Stromal cell of bone marrow (primary cell): ENCODE results near the gene MIF4GD.
"Not testable (repeated sequence)": the region's sequence is repeated elsewhere in the genome, so short reads cannot be mapped to it uniquely, and the experiment has no call there.

Experiments
- DNase-seq: peaks from one replicate; pipeline ENCODE4 v3.0.0-alpha.2; 2012; ENCODE audit warnings: low read depth

The MIF4GD gene

GRCh38 chr17:75270966-75271232 is at the start of gene MIF4GD:
MIF4GD (minus strand) TSS chr17:75271231; CDS start chr17:75270195, 1,036 bp downstream.
- no peak for DNase-seq

DNA sequence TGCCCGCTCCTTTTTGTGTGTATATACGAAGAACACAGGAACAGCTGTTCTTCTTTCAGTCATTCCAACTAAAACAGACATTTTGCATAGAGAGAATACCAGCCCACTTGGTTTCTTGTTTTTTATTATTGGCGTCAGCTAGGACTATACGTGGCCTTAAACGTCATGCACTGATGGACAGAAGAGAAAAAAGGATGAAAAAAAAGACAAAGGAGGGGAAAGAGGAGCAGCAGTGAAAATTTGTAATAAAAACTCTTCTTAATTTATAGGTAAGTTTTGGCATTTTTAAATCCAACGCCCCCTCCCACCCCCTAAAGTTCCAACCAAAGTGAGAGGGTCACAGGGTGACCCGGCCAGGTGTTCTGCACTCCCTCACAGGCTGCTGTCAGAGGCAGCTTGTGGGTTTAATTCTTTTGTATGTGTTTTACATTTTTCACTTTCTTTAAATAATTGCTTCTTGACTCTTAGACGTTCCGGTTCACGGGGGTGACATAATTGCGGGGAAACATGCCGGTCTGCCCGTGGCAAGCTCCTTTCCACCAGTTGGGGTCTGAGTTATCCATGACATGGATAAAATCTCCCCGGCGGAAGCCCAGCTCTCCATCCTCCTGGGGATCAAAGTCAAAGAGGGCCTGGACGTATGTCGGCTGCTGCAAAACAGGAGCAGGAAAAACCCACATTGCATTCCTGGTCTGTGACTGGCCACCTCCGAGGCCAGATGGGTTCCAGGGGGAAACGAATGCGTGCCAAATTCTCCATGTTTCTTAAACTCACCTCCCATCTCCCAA is 49.1 kb upstream of the MIF4GD start:
- DNase-seq, result no peak

DNA sequence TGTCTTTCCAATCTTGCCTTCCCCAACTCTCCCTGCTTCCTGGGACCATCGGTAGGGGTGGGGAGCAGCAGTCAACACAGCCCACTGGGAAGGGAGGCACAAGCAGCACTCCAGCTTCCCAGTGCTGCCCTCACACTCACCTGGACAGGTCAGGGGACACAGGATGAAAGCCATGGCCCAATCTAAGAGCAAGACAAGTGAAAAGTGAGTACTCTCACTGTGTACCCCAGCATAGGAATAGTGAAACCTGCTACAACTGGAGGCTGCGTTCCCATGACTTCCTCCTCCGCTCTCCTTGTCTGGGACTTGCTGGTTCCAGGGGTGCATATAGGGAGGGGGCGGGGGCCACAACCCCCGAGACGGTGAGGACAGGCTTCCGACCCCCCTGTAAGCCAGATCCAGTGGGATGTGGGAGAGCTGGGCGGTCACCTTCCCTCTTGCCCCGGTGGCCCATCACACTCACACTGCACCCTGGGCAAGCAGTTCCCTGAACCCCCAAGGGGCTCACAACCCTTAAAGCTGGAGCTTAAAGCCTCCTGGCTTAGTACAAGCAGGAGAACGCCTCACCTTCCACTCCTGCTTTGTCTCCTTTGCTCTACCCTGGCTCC is 47.7 kb upstream of the MIF4GD start:
- no peak for DNase-seq

DNA sequence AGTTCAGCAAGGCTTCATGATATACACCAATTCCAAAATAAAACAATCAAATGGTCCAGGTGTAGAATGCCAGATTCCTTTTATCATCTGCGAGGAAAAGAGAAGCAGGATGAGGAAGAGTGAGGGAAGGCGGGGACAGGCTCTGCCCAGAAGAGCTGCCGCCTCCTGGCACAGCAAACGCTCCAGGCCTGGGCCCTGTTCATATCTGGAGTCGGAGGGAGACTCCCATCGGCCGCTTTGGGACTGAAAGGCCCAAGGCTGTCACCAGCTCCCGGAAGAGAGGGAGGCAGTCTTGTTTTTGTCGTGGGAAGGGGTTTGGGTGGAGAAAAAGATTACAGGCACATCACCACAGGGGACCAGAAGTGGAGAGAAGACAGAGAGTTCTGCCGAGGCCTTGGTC is 47.2 kb upstream of the MIF4GD start:
- no peak for DNase-seq

GRCh38 chr17:75317671-75318070 is 46.6 kb upstream of the MIF4GD start:
- no peak for DNase-seq

DNA sequence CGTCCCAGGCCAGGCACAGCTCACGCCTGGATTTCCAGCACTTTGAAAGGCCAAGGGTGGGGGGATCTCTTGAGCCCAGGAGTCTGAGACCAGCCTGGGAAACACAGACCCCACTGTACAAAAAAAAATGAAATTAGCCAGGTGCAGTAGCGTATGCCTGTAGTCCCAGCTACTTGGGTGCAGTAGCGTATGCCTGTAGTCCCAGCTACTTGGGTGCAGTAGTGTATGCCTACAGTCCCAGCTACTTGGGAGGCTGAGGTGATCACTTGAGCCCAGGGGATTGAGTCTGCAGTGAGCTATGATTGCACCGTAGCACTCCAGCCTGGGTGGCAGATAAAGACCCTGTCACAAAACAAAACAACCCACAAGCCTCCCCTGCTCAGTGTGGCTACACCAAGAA is 45.2 kb upstream of the MIF4GD start:
- DNase-seq, result no peak

DNA sequence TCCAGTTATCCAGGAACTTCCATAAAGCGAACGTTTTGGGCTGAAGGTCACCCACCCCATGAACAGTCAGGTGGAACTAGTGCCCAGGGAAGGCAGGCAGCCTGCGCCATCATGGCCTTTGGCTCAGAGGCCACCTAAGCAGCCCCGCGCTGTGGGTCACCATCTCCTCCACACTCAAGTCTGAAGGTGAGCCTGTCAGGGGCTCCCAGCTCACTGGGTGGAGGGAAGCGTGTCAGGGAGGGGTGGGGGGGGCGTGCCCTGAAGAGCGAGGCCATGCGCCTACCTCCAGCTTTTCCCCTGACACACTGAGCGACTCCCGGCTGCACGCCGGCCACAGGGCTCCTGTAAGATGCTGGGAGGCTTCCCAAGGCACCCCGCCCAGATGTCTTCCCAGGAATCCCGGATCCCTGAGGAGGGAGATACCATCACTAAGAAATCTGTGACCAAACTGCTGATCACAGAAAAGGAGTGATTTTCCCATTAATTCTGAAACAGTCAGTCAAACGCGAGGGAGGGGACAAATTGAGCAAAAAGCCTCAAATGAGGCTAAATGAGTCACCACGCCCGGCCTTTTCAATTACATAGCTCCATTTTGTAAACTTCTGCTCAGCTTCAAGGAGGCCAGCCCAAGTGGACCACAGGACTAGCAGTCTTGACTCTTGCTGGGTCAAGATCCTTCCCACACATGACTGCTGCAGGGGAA is 44.7 kb upstream of the MIF4GD start:
- DNase-seq, result peak; percentile 36

DNA sequence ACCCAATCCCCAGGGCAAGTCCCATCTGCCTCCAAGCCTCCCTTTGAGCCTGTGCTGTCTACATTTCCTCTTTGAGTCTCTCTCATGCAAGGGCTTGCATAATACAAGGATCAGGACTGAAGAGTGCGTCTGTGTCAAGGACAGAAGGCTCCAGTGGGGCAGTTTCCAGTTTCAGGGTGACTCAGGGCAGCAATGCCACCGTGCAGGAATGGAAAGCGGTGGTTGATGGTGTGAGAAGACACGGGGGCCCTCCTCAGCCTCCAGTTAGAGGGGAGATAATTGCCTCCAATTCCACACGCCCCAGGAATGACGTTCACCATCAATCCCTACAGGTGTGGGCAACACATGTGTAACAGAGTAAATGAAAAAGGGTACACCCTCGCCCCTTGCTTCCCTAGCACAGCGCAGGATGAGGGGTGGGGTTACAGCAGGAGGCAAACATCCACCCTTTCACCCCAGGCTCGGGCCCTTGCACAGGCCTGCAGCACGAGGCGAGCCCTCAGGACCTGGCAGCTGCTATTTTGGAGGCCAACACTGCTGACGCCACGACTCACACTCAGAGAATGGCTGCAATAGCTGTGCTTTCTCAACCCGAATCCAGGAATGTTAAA is 43.0 kb upstream of the MIF4GD start:
- no peak for DNase-seq

GRCh38 chr17:75308732-75309629 is 38.0 kb upstream of the MIF4GD start:
- no peak for DNase-seq

- DNase-seq, result no peak
These were observed 37.1 kb upstream of the MIF4GD start for GRCh38 chr17:75307957-75308731.

DNA sequence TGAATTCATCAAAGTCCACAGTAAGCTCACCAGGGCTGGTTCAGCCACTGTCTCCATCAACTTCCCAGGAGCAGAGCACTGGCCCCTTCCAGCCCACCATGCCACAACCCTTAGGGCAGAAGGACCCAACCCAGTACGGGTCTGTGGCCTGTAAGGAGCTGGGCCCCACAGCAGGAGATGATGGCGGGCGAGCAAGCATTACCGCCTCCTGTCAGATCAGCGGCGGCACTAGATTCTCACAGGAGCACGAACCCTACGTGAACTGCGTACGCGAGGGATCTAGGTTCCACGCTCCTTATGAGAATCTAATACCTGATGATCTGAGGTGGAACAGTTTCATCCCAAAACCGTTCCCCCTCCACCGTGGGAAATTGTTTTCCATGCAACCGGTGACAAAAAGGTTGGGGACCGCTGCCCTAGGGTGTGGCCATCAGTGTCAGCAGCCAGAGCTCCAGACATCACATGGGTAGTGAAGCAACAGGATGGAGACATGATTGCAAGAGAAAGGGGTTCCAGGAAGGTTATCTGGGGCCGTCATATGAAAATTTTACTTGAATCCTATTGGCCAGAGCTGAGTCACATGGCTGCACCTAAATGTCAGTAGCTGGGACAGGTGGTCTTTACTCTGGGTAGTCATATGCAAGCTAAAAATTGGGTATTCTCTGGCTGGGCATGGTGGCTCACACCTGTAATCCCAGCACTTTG is 30.6 kb upstream of the MIF4GD start:
- DNase-seq, result no peak

GRCh38 chr17:75301049-75301448 is 30.0 kb upstream of the MIF4GD start:
- no peak for DNase-seq

- no peak for DNase-seq
These were observed 29.2 kb upstream of the MIF4GD start for GRCh38 chr17:75300280-75300679.

DNA sequence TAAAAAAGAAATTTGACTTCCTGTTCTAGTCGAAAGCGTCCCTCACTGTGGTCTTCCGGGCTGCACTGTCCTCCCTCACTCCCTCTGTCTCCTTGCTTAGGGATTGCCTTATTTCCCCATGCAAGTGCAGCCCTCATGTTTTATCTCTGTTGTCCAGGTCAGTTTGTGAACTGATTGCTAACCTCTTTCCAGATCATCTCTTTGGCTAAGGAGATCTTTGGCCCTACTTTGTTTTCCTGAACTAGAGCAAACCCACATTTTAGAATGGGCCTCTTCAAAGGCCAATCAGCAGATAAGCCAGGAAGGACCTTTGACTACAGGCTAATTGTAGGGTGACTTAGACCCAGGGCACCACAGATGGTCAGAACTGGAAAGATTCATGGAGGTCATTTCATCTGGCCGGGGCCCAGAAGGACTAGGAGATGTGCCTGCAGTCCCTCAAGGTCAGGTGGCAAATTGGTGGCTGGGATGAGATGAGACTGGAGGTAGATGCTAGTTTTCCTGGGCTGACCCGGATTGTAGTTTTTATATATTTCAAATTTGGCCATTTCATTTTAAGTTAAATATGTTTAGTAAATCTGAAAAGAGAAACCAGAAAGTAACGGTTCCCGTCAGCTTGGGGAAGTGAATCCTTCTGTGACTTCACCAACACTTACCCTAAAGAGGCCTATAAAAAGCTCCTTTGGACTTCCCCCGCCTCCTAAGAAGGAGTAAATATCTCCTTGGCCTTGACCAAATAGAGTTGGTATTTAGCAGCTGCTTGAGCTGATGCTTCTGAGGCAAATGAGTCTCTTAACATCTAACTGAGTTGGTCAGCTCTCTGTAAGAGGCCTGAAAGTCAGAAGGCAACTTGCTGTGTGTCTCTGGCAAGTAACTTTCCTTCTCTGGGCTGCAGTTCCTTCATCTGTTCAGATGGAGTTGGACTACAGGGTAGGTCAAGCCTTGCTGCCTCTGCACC is 24.4 kb upstream of the MIF4GD start:
- DNase-seq, result no peak

DNA sequence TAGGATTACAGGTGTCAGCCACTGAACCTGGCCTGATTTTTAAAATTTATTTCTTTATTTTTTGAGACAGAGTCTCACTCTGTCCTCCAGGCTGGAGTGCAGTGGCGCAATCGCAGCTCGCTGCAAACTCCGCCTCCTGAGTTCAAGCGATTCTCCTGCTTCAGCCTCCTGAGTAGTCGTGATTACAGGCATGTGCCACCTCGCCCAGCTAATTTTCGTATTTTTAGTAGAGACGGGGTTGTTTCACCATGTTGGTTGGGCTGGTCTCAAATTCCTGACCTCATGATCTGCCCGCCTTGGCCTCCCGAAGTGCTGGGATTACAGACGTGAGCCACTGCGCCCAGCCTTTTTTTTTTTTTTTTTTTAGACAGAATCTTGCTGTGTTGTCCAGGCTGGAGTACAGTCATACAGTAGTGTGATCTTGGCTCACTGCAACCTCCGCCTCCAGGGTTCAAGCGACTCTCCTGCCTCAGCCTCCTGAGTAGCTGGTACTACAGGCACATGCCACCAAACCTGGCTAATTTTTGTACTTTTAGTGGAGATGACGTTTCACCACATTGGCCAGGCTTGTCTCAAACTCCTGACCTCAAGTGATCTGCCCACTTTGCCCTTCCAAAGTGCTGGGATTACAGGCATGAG is 21.9 kb upstream of the MIF4GD start:
- DNase-seq, result not testable (repeated sequence)

- DNase-seq, result no peak
These were observed 18.9 kb upstream of the MIF4GD start for GRCh38 chr17:75289832-75290337.

DNA sequence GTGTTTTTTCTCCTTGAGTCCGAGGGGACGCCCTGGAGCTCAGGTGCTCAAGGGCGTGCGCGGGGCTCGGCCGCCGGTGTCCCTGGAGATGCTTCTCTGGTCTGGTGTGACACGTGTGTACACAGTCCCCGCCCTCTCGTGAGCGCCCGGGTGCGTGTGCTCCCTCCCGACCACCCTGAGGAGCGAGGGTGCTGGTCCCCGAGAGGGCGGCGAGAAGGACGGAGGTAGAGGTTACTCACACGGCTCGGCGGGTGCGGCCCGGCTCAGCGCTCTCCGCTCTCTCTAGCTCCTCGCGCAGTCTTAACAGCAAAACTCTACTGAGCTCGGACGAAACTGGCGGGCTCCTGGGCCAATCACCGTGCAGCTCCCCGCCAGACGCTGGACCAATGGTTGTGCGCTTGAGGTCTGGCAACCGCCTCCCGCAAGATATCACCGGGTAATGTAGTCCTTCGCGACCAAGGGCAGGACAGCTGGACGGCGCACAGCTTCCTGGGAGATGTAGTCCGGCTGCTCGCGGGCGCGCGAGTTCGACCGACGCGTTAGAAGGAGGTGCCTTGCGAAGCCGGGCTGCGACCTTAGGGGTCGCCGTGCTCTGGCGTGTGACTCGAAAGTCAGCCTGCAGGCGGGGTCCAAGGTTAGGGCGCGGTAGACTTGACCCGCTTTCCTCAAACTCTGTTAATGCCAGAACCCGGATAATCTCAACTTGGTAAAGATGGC is 18.2 kb upstream of the MIF4GD start, which contains the start of gene SLC25A19:
TSS of gene SLC25A19 (minus strand) at position 319 of the 717 bp plus-strand sequence. CDS start 2,669 bp downstream, outside the sequence.
- DNase-seq, result peak; percentile 98

- DNase-seq, result no peak
These were observed 17.7 kb upstream of the MIF4GD start for GRCh38 chr17:75288770-75289114.
